ENCODE measurements around the gene C2CD3.

DNA sequence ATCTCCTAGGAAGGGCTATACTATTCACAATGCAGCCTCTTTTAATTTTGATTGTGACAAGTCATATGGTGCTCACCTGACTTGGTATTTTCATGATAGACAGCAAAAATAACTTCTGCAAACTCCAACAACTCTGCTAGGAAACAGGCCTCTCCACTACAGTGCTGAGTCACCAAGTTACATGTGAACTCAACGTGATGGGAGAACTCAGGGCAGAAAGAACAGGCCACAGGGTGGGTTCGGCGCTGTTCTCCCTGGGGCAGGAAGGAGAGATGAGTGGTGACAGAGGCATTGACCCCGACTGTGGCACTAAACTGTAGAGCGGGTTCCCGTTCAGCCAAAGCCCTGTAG lies 85.3 kb downstream of the C2CD3 start:
- TF ChIP-seq, protein P1, sequence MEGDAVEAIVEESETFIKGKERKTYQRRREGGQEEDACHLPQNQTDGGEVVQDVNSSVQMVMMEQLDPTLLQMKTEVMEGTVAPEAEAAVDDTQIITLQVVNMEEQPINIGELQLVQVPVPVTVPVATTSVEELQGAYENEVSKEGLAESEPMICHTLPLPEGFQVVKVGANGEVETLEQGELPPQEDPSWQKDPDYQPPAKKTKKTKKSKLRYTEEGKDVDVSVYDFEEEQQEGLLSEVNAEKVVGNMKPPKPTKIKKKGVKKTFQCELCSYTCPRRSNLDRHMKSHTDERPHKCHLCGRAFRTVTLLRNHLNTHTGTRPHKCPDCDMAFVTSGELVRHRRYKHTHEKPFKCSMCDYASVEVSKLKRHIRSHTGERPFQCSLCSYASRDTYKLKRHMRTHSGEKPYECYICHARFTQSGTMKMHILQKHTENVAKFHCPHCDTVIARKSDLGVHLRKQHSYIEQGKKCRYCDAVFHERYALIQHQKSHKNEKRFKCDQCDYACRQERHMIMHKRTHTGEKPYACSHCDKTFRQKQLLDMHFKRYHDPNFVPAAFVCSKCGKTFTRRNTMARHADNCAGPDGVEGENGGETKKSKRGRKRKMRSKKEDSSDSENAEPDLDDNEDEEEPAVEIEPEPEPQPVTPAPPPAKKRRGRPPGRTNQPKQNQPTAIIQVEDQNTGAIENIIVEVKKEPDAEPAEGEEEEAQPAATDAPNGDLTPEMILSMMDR (IDR thresholded peaks at IDR 0.05; ENCODE audit: low read depth, low read length, missing input control): no peak
- TF ChIP-seq TAF1 (conservative IDR thresholded peaks at IDR 0.05): no peak
- TF ChIP-seq, protein P2, sequence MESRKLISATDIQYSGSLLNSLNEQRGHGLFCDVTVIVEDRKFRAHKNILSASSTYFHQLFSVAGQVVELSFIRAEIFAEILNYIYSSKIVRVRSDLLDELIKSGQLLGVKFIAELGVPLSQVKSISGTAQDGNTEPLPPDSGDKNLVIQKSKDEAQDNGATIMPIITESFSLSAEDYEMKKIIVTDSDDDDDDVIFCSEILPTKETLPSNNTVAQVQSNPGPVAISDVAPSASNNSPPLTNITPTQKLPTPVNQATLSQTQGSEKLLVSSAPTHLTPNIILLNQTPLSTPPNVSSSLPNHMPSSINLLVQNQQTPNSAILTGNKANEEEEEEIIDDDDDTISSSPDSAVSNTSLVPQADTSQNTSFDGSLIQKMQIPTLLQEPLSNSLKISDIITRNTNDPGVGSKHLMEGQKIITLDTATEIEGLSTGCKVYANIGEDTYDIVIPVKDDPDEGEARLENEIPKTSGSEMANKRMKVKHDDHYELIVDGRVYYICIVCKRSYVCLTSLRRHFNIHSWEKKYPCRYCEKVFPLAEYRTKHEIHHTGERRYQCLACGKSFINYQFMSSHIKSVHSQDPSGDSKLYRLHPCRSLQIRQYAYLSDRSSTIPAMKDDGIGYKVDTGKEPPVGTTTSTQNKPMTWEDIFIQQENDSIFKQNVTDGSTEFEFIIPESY (IDR thresholded peaks at IDR 0.05): no peak
- TF ChIP-seq, protein P3, sequence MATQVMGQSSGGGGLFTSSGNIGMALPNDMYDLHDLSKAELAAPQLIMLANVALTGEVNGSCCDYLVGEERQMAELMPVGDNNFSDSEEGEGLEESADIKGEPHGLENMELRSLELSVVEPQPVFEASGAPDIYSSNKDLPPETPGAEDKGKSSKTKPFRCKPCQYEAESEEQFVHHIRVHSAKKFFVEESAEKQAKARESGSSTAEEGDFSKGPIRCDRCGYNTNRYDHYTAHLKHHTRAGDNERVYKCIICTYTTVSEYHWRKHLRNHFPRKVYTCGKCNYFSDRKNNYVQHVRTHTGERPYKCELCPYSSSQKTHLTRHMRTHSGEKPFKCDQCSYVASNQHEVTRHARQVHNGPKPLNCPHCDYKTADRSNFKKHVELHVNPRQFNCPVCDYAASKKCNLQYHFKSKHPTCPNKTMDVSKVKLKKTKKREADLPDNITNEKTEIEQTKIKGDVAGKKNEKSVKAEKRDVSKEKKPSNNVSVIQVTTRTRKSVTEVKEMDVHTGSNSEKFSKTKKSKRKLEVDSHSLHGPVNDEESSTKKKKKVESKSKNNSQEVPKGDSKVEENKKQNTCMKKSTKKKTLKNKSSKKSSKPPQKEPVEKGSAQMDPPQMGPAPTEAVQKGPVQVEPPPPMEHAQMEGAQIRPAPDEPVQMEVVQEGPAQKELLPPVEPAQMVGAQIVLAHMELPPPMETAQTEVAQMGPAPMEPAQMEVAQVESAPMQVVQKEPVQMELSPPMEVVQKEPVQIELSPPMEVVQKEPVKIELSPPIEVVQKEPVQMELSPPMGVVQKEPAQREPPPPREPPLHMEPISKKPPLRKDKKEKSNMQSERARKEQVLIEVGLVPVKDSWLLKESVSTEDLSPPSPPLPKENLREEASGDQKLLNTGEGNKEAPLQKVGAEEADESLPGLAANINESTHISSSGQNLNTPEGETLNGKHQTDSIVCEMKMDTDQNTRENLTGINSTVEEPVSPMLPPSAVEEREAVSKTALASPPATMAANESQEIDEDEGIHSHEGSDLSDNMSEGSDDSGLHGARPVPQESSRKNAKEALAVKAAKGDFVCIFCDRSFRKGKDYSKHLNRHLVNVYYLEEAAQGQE (IDR thresholded peaks at IDR 0.05): no peak
- TF ChIP-seq RXRA (IDR thresholded peaks at IDR 0.05): no peak

Measured in liver (tissue), 3 donors.